IgD-negative memory B cell (primary cell): ENCODE measurements around the gene C9orf72. TPM values are rescaled to one million over a fixed set of nuclear protein-coding genes. Genes with fewer than 3 reads are reported as not detected.

Experiments used
- H3K27ac Mint-ChIP-seq, 3 donors: one replicate each; pipeline ENCODE4 v1.8.0; 2020 to 2022; ENCODE audit warnings: mild to moderate bottlenecking in 3 of 3, mixed read lengths in 3 of 3, moderate library complexity in 1 of 3
- H3K27me3 Mint-ChIP-seq: one replicate; pipeline ENCODE4 v1.8.0; 2021; ENCODE audit warnings: mixed read lengths
- H3K36me3 Mint-ChIP-seq: one replicate; pipeline ENCODE4 v1.8.0; 2020; ENCODE audit warnings: mild to moderate bottlenecking, mixed read lengths
- H3K4me1 Mint-ChIP-seq, 3 donors: one replicate each; pipeline ENCODE4 v1.8.0; 2020 to 2022; ENCODE audit warnings: mixed read lengths in 3 of 3, mild to moderate bottlenecking in 1 of 3
- H3K4me3 Mint-ChIP-seq, 4 donors: one replicate each; pipeline ENCODE4 v1.8.0; 2020 to 2022; ENCODE audit warnings: mild to moderate bottlenecking in 4 of 4, mixed read lengths in 4 of 4, moderate library complexity in 3 of 4
- H3K9me3 Mint-ChIP-seq, 3 donors: one replicate each; pipeline ENCODE4 v1.8.0; 2020 to 2021; ENCODE audit warnings: mixed read lengths in 3 of 3, mild to moderate bottlenecking in 1 of 3
- polyA plus RNA-seq: library from polyadenylated mRNA; unstranded; fragments of 300-500 nt; fragmentation: Illumina TruSeq; gene quantifications from one replicate; pipeline ENCODE4 v1.2.3, GENCODE V29; 2021

Gene C9orf72
- polyA plus RNA-seq, 1 donor from 2014 or later: 15.3 TPM

DNA sequence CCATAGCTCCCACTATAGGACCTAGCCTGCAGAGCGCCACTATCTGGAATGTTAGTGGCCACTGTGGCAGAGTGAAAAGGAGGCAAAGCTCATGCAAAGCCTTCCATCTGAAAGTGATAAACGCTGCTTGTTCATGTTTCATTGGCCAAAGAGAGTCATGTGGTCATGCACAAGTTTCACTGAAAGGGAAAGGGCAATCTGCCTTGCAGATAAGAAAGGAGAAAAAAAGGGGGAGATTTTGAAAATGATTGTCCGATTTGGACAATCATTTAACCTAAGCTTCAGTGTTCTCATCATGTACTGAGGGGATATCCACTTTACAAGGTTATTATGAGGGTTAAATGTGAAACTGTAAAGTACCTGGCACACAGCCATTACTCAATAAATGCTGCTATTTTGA, 34.6 kb downstream of the C9orf72 start:
- Mint-ChIP-seq H3K27ac (no peak overlapping the region), H3K27me3 (no peaks in the 10 kb centered on the region), H3K36me3 (no peaks in the 10 kb centered on the region), H3K4me1 (peaks cover 8 to 20% (median 12%) of the 10 kb centered on the region in 3 donors), H3K9me3 (no peaks in the 10 kb centered on the region), H3K4me3 (no peak overlapping the region)

DNA sequence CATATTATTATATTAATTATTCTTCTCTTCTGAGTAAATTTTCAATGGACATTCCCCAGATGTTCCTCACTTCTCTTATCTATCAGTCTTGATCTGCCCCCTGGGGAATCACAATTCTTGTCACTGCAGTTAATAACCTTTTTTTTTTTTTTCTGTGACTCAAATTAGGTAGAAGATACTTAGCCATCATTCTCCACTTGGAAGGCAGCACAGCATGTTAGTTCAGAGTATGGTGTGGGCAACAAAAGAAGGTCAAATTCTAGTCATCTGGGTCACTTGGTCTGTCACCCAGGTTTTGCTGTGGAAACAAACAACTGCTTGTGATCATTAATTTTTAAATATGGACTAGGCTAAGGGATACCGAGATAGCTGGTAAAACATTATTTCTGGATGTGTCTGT, 35.5 kb downstream of the C9orf72 start:
- no peak overlapping the region for H3K27ac Mint-ChIP-seq
- no peak overlapping the region for H3K4me3 Mint-ChIP-seq
- peaks cover 9 to 21% (median 13%) of the 10 kb centered on the region in 3 donors for H3K4me1 Mint-ChIP-seq
- no peaks in the 10 kb centered on the region for H3K27me3 Mint-ChIP-seq
- no peaks in the 10 kb centered on the region for H3K9me3 Mint-ChIP-seq
- H3K36me3 Mint-ChIP-seq: no peaks in the 10 kb centered on the region

DNA sequence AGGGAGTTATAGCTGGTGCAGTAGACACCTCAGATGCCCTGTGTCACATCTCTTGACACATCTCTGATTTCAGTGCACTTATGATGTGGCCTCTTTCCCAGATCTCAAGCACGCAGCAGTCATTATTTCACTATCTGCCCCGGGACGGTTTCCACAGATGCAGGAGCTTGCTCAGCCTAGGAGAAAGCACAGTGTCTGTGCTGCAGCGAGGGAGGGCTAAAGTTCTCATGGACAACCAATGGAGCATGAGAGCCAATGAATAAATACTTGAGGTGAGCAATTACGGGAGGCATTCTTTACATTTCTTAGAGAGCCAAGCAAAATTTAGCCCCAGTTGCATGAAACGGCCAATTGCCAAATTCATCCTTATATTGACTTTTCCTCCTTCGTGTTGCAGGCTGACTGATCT, 36.2 kb downstream of the C9orf72 start:
- peaks cover 9 to 21% (median 13%) of the 10 kb centered on the region in 3 donors for H3K4me1 Mint-ChIP-seq
- H3K9me3 Mint-ChIP-seq: no peaks in the 10 kb centered on the region
- no peak overlapping the region for H3K4me3 Mint-ChIP-seq
- H3K27ac Mint-ChIP-seq: no peak overlapping the region
- H3K27me3 Mint-ChIP-seq: no peaks in the 10 kb centered on the region
- no peaks in the 10 kb centered on the region for H3K36me3 Mint-ChIP-seq

DNA sequence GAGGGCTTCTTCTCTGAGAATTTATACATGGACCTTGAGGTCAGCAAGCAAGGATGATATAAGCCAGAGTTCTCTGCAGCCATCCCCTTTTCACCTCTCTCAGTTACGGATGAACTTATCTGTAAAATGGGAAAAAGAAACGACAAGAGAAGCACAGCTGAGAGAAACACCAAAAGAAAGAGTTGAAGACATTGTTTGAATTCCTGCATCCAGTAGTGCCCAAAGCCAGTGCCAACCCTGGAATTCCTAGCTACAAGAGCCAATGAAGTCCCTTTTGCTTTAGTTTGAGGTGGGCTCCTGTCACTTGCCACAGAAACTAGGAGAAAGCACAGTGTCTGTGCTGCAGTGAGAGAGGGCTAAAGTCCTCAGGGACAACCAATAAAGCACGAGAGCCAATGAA, 37.1 kb downstream of the C9orf72 start:
- Mint-ChIP-seq H3K9me3 (no peaks in the 10 kb centered on the region), H3K27me3 (no peaks in the 10 kb centered on the region), H3K36me3 (no peaks in the 10 kb centered on the region), H3K4me3 (no peak overlapping the region), H3K27ac (no peak overlapping the region), H3K4me1 (peaks cover 9 to 21% (median 13%) of the 10 kb centered on the region in 3 donors)

DNA sequence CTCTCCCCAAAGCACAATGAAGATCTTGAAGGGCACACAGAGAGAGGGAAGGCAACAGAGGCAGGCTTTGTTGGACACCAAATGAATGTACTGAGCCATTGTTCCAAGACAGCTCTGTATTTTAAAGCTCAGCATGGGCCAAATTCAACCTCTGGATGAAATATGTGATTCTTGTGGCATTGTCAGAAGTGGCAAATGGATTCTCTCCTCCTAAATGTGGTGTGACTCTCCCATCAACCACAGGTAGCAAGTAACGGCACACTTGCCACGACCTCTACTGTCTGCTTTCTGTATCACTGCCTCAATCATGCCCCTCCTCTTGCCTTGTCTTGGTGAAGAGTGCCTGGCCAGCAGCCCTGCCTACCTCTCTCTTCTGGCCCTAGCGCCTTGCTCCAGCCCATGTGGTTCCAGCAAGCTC, 37.6 kb downstream of the C9orf72 start:
- no peak overlapping the region for H3K27ac Mint-ChIP-seq
- H3K4me1 Mint-ChIP-seq: peaks cover 9 to 21% (median 13%) of the 10 kb centered on the region in 3 donors
- H3K36me3 Mint-ChIP-seq: no peaks in the 10 kb centered on the region
- H3K4me3 Mint-ChIP-seq: no peak overlapping the region
- H3K27me3 Mint-ChIP-seq: no peaks in the 10 kb centered on the region
- H3K9me3 Mint-ChIP-seq: no peaks in the 10 kb centered on the region

DNA sequence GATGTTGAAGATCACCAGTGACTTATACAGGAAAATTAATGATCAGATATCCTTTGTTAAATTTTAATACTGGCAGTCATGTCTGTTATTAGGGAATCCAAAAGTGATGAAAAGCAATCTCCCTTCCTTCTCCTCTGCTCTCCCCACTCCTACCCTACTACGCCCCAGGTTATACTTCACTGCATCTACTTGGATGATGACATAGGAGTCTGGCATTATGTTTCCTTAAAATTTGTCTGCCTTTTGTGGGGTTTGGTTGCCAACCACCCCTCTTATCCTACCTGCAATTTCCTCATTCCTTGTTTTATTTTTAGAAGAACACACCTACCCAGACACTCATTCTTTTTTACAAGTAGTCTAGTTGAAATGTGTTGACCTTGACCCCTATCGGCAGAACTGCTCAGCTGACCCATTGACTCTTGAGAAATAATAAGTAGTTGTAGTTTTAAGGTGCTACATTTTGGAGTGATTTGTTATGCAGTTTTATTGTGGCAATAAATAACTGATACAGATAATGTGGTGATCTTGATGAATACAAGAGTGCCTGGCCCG, 38.5 kb downstream of the C9orf72 start:
- H3K27ac Mint-ChIP-seq: no peak overlapping the region
- H3K4me3 Mint-ChIP-seq: peak overlapping the region in 1 of 4 donors; percentile 24
- H3K36me3 Mint-ChIP-seq: no peaks in the 10 kb centered on the region

DNA sequence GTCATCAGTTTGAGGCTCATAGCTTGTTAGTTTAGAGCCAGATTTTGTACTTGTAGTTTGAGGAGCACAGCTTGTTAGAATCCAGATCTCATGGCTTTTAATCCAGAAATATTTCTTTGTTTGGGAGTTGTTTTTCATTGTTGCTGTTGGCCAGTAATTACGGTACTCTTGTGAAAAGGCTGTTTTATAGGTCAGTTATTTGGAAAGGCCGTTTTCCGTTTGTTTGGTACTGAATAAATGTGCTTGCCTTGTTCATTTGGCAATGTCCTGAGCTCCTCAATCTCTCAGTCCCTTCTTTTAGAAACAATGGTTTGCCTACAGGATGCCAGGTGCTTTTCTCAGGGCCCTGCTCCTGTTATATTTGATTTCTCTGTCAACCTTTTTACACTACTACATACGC, 39.1 kb downstream of the C9orf72 start:
- H3K9me3 Mint-ChIP-seq: no peaks in the 10 kb centered on the region
- peak overlapping the region in 1 of 4 donors; percentile 13 for H3K4me3 Mint-ChIP-seq
- no peaks in the 10 kb centered on the region for H3K27me3 Mint-ChIP-seq
- H3K4me1 Mint-ChIP-seq: peaks cover 9 to 22% (median 18%) of the 10 kb centered on the region in 3 donors
- no peak overlapping the region for H3K27ac Mint-ChIP-seq
- H3K36me3 Mint-ChIP-seq: no peaks in the 10 kb centered on the region

More for the DNA sequence above, 38.5 kb downstream of the C9orf72 start:
- H3K9me3 Mint-ChIP-seq: no peaks in the 10 kb centered on the region
- H3K4me1 Mint-ChIP-seq: peaks cover 9 to 21% (median 17%) of the 10 kb centered on the region in 3 donors
- no peaks in the 10 kb centered on the region for H3K27me3 Mint-ChIP-seq

DNA sequence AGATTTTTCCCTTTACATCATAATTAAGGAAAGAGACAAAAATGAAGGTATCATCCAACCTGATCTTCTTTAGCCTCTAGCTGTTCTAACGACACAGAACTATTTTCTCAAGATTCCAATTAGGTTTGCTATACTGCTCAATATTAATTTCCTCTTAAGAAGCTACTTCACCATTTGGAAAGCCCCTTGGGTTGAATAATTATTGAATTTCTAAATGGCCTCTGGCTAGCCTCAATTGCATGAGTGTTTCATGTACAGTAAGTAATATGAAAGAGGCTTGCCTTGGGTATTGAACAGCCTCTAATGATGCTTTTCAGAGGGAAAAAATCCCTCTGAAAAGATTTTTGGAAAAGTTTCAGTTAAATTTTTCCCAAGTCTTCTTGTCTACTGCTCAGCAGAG, 40.0 kb downstream of the C9orf72 start:
- Mint-ChIP-seq H3K27ac (no peak overlapping the region), H3K4me3 (peak overlapping the region in 1 of 4 donors; percentile 21), H3K9me3 (no peaks in the 10 kb centered on the region), H3K36me3 (no peaks in the 10 kb centered on the region), H3K4me1 (peaks cover 9 to 22% (median 18%) of the 10 kb centered on the region in 3 donors), H3K27me3 (no peaks in the 10 kb centered on the region)

DNA sequence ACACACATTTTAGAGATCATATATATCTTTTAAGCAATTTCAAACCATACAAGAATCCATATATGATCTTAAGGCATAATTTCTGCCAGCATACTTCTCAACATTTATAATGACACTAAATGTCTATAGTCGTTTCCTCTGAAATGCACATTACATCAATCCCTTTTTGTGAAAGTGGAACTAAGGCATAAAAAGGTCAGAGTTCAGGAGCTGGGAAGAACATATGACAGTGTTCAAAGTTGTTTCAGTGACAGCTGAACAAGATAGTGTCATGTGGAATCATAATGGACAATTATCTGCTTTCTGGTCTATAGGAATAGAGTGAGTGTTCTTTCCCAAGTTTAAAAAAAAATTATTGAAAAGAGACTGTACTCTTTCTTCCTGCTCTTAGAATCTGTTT, 41.2 kb downstream of the C9orf72 start:
- Mint-ChIP-seq H3K27me3 (no peaks in the 10 kb centered on the region), H3K4me3 (no peak overlapping the region), H3K27ac (no peak overlapping the region), H3K36me3 (no peaks in the 10 kb centered on the region), H3K9me3 (no peaks in the 10 kb centered on the region), H3K4me1 (peaks cover 21 to 31% (median 28%) of the 10 kb centered on the region in 3 donors)

DNA sequence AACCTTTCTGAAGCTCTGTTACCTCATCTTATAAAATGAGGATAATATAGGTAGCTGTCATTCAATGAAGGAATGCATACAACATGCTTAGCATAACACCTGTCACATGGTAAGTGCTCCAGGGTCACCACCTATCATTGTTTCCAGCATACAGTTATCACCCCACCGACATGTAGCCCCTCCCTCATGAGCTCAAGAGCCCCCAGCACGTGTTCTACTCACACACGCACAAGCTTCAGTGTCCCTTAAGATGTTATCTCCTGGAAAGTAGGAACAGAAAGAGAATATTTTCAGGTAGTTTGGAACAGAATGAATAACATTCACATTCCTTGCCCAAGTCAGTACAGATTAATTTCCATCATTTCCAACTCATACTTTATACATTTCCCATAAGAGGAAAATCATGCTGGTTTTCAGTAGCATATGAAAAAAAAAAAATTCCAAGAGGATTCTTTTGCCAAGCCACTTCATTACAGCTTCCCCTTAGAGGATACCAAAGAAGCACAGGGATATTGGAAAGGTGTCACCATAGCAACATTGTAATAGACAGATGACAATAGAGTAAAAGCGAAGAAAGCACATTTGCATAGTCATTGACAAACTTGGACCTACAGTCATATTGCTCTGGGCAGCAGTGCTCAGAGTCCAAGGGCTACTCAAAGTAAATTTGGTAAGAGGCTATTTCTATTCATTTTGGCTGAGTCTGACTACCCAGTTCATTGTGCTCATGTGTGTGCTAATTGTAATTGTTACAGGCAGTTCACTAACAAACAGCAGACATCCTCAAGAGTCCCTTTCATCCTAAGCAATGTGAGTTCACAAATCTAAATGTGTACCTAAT, 42.1 kb downstream of the C9orf72 start:
- Mint-ChIP-seq H3K9me3 (no peaks in the 10 kb centered on the region), H3K36me3 (no peaks in the 10 kb centered on the region), H3K4me3 (peak overlapping the region in 1 of 4 donors; percentile 87), H3K4me1 (peaks cover 30 to 36% (median 34%) of the 10 kb centered on the region in 3 donors), H3K27ac (peak overlapping the region in 1 of 3 donors; percentile 45), H3K27me3 (no peaks in the 10 kb centered on the region)

DNA sequence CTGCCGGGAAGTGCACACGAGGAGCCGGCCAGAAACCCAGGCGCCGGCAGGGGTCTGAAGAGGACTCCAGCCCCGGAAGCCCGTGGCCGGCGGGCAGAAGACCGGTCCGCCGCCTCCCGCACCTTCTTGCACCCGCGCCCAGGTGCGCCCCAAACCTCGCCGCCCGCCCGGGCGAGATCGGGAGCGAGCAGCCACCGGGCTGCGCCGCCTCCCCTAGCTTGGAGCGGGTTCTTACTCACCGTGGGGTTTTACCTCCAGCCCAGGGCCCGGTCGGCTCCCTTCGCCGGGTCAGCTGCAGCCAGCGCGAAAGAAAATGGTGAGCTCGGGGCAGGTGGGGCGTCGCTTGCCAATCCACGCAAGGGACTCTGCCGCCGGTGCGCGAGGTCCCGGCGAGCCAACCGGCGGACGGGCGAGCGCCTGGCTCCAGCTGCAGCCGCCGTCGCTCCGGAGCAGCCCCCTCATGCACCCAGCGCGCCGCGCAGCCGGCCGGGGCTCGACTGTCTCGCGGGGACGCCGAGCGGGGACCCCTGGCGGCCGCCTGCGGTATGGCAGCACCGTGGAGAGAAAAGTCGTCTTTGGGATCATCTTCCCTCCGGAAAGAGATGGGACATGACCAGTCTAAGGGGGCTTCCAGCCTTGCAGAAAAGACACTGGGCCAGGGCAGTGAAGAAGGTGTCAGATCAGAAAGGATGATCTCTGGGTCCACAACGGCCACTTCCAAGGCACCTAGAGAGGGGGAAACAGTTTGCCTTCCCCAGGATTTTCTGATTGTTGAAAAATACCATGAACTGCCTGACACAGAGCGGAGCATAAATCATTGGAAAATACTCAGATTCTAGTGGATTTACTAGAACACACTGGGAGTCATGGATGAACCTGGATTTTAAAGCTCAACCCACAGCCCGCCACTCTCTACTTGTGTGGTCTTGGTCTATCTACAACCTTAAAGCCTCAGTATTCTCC, 43.7 kb downstream of the C9orf72 start, which contains the start of gene MOB3B:
Gene MOB3B (minus strand): TSS at position 499 of the 963 bp plus-strand sequence. CDS start 74,264 bp downstream, outside the sequence.
- H3K9me3 Mint-ChIP-seq: no peaks in the 10 kb centered on the region
- H3K4me1 Mint-ChIP-seq: peaks cover 33 to 40% (median 34%) of the 10 kb centered on the region in 3 donors

DNA sequence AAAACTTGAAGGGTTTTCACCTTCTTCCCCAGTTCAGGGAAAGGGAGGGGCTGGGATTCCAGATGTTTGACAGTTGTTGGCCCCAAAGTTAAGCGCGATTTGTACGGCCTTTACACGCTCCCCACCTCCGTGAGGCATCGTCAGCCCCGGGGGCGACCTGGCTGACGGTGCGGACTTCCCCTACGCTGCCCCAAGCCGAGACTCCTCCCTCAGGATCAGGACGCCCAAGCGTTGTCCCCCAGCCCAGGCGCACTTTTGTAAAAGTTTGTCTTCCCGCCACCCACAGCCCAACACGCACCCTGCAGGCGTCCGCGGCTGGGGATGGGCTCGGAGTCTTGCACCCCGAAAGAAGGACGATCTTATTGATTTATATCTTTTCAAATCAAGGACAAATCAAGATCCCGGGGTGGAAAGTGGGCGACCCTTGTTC, 44.4 kb downstream of the C9orf72 start:
- Mint-ChIP-seq H3K27ac (peak overlapping the region; percentile 46 to 93 (median 91)), H3K4me1 (peaks cover 28 to 41% (median 31%) of the 10 kb centered on the region in 3 donors), H3K27me3 (no peaks in the 10 kb centered on the region)

More for the DNA sequence above, 43.7 kb downstream of the C9orf72 start, which contains the start of gene MOB3B:
- H3K4me3 Mint-ChIP-seq: peak within 1 kb of the TSS; percentile 87 to 98 (median 97)
- H3K36me3 Mint-ChIP-seq: no peaks in the 10 kb centered on the region
- H3K27me3 Mint-ChIP-seq: no peaks in the 10 kb centered on the region
- peak within 1 kb of the TSS; percentile 46 to 93 (median 91) for H3K27ac Mint-ChIP-seq

DNA sequence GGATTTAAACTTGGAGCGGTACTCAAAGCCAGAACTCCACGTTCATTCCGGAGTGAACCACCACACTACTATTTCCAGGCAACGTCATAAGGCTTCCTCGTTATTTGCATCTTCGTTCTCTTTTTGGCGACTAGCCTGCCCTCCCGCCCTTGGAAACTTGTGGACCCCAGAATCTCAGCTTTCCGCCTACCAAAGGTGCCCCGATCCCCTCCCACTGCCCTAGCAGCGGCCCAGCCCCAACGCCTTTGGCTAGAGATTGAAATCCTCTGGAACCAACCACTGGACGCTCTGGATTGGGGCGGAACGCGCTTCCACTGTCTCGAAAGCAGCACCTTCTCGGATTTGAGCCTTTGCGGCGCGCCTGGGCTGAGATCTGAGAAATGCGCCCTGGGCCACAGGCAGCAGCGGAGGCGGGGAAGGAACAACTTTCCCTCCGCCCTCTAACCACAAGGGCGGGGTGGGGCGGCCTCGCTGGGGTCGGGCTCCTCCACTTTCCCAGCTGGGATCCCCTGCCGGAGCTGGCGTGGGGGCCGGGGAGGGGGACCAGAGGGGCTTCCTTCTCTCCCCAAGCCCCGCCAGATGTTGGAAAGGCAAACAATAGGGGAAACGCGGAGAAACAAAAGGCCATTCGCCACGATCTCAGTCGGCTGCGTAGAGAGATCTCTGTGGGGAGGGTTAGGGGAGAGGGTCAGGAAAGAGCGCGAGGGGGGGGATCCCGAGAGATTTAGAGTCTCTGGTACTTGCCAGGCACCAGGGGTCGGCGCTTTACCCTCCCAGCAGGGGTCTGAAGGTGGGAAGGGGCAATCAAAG, 45.0 kb downstream of the C9orf72 start:
- peaks cover 26 to 41% (median 27%) of the 10 kb centered on the region in 3 donors for H3K4me1 Mint-ChIP-seq
- H3K9me3 Mint-ChIP-seq: no peaks in the 10 kb centered on the region
- H3K4me3 Mint-ChIP-seq: peak overlapping the region; percentile 87 to 98 (median 97)
- H3K36me3 Mint-ChIP-seq: no peaks in the 10 kb centered on the region
- H3K27me3 Mint-ChIP-seq: no peaks in the 10 kb centered on the region
- peak overlapping the region; percentile 46 to 93 (median 91) for H3K27ac Mint-ChIP-seq

More for the DNA sequence above, 44.4 kb downstream of the C9orf72 start:
- Mint-ChIP-seq H3K9me3 (no peaks in the 10 kb centered on the region), H3K36me3 (no peaks in the 10 kb centered on the region), H3K4me3 (peak overlapping the region; percentile 87 to 98 (median 97))

DNA sequence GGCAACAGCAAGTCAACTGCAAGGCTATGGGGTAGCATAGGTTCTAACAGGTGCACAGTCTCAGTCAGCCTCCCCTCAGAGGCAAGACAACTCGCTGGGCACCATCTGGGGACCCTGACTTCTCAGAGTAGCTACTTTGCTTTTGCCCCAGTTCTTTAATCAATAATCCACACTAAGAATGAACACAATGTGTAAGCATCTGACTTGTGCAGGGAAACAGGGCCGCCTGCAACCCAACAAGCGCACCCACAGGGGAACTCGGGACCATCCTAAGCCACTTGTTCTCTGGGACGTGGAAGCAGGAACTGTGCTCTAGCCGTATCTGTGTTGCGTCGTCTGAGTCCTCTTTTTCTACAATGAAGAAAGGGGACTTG, 45.6 kb downstream of the C9orf72 start:
- H3K36me3 Mint-ChIP-seq: no peaks in the 10 kb centered on the region
- H3K27me3 Mint-ChIP-seq: no peaks in the 10 kb centered on the region
- H3K27ac Mint-ChIP-seq: peak overlapping the region; percentile 46 to 93 (median 91)
- peaks cover 27 to 44% (median 28%) of the 10 kb centered on the region in 3 donors for H3K4me1 Mint-ChIP-seq
- H3K9me3 Mint-ChIP-seq: no peaks in the 10 kb centered on the region
- H3K4me3 Mint-ChIP-seq: peak overlapping the region; percentile 87 to 98 (median 97)
